GM06990 (cell line): ENCODE measurements around the gene LGR6.

Source experiments
- DNase-seq: peaks from one replicate; pipeline ENCODE4 v3.0.0-alpha.2; 2011; ENCODE audit not compliant: insufficient read length; ENCODE audit errors: extremely low read depth
- H3K27me3 ChIP-seq: replicated peaks from 2 replicates; pipeline ENCODE4 v1.6.0; 2011; ENCODE audit warnings: low read length; ENCODE audit not compliant: control insufficient read depth, insufficient read depth
- H3K36me3 ChIP-seq: 2 replicates; pipeline ENCODE4 v1.5.1; 2011; ENCODE audit warnings: low read length; ENCODE audit not compliant: control insufficient read depth, insufficient read depth
- H3K4me3 ChIP-seq: replicated peaks from 2 replicates; pipeline ENCODE4 v1.5.1; 2011; ENCODE audit warnings: low read depth, mild to moderate bottlenecking, control low read depth, low read length
- TF ChIP-seq, protein P1 (sequence below): IDR thresholded peaks from 2 replicates; pipeline ENCODE4 v1.5.1; 2011; ENCODE audit warnings: low read length, control low read depth, mild to moderate bottlenecking, inconsistent platforms; ENCODE audit not compliant: insufficient read depth, poor library complexity, severe bottlenecking

The LGR6 gene

DNA sequence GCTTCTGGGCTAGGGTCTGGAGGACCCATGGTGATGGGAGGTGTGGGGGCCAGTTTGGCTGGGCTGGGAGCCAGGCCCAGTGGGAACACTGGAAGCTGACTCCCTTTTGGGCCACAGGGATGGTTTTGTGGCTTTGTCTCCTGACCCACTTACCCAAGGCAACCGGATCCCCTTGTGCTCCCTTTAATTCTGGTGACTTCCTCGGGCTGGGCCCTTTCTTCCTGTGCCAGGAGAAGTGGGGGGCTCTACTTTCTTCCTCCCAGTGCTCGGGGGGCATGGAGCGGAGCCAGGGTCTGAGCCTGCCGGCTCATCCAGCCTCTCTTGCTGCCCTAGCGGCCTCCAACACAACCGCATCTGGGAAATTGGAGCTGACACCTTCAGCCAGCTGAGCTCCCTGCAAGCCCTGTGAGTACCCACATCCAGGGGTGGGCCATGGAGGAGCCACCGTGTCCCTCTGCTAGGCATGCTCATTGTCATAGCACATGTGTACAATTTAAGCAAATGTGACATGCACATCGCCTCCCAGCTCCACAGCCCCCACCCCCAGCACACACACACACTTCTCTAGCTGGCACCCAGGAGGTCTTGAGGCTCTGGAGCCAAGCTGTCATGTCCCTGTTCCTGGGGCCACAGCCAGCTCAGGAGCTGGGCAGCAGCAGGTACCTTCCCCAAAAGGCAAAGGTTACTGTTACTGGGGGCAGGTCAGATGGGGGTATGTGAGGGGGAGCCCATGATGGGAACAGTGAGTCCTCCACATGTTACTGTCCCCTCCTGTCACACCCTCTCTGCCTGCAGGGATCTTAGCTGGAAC, 113.1 kb downstream of the LGR6 start:
- no peak for DNase-seq
- Histone ChIP-seq H3K27me3 (no peaks in the 10 kb centered on the region; the same call in none of the 2 replicates), H3K36me3 (no peaks in the 10 kb centered on the region), H3K4me3 (no peak overlapping the region)
- TF ChIP-seq, protein P1, sequence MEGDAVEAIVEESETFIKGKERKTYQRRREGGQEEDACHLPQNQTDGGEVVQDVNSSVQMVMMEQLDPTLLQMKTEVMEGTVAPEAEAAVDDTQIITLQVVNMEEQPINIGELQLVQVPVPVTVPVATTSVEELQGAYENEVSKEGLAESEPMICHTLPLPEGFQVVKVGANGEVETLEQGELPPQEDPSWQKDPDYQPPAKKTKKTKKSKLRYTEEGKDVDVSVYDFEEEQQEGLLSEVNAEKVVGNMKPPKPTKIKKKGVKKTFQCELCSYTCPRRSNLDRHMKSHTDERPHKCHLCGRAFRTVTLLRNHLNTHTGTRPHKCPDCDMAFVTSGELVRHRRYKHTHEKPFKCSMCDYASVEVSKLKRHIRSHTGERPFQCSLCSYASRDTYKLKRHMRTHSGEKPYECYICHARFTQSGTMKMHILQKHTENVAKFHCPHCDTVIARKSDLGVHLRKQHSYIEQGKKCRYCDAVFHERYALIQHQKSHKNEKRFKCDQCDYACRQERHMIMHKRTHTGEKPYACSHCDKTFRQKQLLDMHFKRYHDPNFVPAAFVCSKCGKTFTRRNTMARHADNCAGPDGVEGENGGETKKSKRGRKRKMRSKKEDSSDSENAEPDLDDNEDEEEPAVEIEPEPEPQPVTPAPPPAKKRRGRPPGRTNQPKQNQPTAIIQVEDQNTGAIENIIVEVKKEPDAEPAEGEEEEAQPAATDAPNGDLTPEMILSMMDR = no peak

DNA sequence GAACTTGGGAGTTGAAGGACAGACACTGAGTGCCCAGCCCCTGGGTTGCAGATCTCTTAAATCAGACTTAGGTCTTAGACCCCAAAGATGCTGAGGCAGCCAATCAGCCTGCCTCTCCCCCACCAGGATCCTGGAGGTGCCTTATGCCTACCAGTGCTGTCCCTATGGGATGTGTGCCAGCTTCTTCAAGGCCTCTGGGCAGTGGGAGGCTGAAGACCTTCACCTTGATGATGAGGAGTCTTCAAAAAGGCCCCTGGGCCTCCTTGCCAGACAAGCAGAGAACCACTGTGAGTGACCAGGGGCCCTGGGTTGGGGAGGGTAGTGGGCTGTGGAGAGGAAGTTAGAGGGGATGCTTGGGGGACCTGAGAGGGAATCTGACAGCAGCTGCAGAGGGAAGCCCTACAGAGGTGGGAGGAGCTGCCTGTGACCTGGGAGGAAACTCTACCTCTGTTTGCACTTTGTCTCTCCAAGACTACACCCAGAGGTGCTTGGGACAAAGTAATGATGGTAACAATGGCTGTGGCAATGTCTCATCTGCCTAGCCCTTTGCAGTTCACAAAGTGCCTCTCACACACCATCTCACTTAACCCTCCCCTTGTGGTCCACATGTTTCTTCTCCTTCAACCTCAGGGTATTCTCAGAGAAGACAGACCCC, 116.6 kb downstream of the LGR6 start:
- H3K36me3 ChIP-seq = no peaks in the 10 kb centered on the region
- H3K27me3 ChIP-seq = no peaks in the 10 kb centered on the region; the same call in 1 of the 2 replicates
- no peak for DNase-seq
- H3K4me3 ChIP-seq = no peak overlapping the region
- TF ChIP-seq, protein P1 = no peak

DNA sequence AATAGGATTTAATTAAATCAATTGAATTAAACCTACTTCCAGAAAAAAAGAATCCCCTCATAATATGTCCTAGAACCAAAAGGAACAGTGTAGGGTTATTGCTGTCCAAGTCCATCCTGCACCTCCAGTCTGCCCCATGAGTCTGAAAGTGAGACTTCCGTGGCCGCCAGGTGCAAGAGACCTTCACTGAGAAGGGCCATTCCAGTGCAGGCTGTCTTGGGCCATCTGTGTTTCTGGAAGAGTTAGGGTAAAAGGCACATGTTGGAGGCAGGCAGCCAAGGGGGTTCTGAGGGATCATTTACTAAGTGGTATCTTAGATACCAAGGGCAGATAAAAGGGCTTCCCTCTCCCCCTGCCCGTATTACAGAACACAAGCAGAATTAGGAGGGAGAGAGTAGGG, 117.1 kb downstream of the LGR6 start:
- Histone ChIP-seq H3K27me3 (no peaks in the 10 kb centered on the region; the same call in 1 of the 2 replicates), H3K36me3 (no peaks in the 10 kb centered on the region), H3K4me3 (no peak overlapping the region)
- TF ChIP-seq, protein P1 = no peak
- DNase-seq = no peak

DNA sequence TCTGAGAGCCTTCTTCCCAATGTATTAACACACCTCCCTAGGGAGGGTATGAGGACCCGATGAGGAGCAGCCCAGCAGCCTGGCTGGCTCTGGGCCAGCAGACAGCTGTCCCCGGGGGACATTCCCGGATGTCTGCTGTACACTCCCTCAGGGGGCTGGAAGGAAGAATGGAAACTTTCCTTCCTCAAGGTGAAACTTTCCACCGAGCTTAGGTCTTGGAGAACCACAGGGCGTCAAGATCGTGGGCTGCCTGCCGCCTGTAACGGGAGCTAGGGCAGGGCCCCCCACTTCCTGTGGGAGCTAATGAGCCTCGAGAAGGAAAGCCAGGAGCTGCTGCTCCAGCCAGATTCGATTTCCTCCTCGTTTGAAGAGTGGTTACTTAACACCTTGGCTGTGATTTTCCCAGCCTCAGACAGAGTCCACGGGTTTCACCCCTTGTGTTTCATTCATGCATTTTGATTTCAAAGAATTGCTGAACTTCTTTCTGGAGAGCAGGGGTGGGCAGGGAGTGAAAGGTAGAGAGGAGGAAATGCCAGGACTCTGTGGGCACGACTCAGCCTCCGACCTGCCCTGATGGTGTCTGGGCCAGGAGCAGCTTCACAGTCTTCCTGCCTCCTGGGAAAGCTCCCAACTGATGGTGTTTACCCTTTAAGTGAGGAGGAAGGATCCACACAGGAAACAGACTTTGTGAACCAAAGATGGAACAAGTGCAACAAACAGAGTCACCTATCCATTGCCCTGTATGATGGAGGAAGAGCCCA, 118.5 kb downstream of the LGR6 start:
- H3K27me3 ChIP-seq = no peaks in the 10 kb centered on the region
- TF ChIP-seq, protein P1 = no peak
- no peaks in the 10 kb centered on the region for H3K36me3 ChIP-seq
- no peak for DNase-seq
- no peak overlapping the region for H3K4me3 ChIP-seq

DNA sequence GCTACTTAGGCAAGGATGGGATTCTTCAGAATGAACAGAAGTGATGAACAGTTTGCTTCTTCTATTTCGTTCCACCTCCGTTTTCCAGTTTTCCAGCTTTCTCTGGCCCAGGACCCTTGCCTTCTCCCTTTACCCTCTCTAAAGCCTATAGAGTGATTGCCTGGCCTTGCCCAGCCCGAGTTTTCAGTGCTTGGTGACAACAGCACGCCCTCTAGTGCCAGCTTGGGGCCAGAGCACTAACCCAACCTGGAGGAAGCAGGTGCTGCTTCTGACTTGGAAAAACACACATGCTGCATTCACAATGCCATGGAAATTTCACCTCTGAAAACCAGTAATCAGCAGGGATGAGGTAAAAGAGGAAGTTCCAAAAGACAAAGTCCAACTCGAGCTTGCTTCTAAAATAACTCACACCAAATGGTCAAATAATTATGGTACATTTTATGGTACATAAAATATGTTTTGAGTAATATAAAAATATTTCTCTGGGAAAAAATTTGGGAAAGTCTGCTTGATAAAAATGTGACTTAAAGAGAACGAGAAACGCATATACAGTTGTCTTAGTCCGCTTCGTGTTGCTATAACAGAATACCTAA, 122.1 kb downstream of the LGR6 start:
- Histone ChIP-seq H3K36me3 (no peaks in the 10 kb centered on the region), H3K4me3 (no peak overlapping the region), H3K27me3 (no peaks in the 10 kb centered on the region)
- TF ChIP-seq, protein P1 = peak; percentile 97
- no peak for DNase-seq
